ENCODE measurements around the gene TMEFF2.

The TMEFF2 gene

DNA sequence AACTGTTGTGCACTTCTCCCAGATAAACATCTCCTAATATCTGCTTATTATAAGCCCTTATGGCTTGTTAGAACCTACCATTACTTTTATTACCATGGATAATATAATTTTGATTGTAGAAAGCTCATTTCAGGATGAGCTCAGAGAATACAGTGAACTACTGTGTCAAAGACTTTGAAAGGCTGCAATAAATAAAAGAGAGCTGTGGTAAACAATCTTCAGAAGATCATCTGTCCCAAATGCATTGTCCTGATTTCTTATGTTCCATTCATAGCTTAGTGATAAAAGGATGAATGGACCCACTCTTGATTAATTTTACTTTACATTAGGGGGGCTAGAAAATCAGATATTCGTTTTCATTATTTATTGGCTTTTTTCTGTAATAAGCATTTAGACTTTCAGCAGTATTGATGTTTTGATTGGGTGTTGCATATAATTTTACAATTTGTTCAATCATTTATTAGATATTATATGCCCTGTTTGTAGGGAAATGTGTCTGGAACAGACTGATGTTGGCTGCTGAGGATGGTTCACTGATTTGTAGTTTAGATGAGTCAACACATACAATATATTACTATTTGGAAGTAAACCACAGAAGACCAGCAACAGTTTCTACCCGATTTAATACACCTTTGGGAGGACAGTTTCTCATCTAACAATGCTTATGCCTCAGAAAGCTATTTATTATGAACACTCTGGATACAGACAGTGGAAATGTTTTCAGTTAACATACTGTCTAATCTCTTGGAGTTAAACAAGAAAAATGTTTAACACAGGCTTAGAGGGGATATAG, 147.2 kb downstream of the TMEFF2 start:
- H3K36me3 ChIP-seq (ENCODE audit: control insufficient read depth, insufficient read depth, low read length): no peaks in the 10 kb centered on the region
- no peaks in the 10 kb centered on the region for H3K9me3 ChIP-seq (ENCODE audit: control insufficient read depth, low read length)
- H3K4me1 ChIP-seq (ENCODE audit: control insufficient read depth, insufficient read depth, low read length): no peaks in the 10 kb centered on the region
- H3K27ac ChIP-seq (ENCODE audit: insufficient read depth, low read depth, low read length, poor library complexity, severe bottlenecking): no peak overlapping the region
- 86 to 100% methylated on average over 1 to 2 of the region's 2 CpGs for WGBS, 2 experiments
- H3K4me3 ChIP-seq (ENCODE audit: insufficient read depth, low read depth, low read length): no peak overlapping the region
- no peaks in the 10 kb centered on the region for H3K27me3 ChIP-seq (ENCODE audit: control insufficient read depth, insufficient read depth, low read length, poor library complexity, severe bottlenecking)

DNA sequence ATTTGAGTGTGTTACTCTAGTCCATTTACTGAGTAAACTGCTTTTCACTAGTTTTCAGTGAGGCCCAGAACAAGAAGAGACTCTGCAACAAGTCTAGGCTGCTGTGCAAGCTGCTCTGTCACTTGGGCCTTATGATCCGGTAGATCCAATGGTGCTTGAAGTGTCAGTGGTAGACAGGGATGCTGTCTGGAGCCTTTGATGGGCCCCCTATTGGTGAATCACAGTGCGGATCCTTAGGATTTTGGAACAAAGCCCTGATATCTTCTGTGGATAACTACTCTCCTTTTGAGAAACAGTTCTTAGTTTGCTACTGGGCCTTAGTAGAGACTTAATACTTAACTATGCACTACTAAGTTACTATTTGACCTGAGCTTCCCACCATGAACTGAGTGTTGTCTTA, 150.2 kb downstream of the TMEFF2 start:
- no peaks in the 10 kb centered on the region for H3K4me1 ChIP-seq (ENCODE audit: control insufficient read depth, insufficient read depth, low read length)
- no peak overlapping the region for H3K27ac ChIP-seq (ENCODE audit: insufficient read depth, low read depth, low read length, poor library complexity, severe bottlenecking)
- H3K27me3 ChIP-seq (ENCODE audit: control insufficient read depth, insufficient read depth, low read length, poor library complexity, severe bottlenecking): no peaks in the 10 kb centered on the region
- WGBS, 2 experiments: 89 to 92% methylated on average over 2 of the region's 2 CpGs
- no peaks in the 10 kb centered on the region for H3K9me3 ChIP-seq (ENCODE audit: control insufficient read depth, low read length)
- H3K36me3 ChIP-seq (ENCODE audit: control insufficient read depth, insufficient read depth, low read length): no peaks in the 10 kb centered on the region
- H3K4me3 ChIP-seq (ENCODE audit: insufficient read depth, low read depth, low read length): no peak overlapping the region

DNA sequence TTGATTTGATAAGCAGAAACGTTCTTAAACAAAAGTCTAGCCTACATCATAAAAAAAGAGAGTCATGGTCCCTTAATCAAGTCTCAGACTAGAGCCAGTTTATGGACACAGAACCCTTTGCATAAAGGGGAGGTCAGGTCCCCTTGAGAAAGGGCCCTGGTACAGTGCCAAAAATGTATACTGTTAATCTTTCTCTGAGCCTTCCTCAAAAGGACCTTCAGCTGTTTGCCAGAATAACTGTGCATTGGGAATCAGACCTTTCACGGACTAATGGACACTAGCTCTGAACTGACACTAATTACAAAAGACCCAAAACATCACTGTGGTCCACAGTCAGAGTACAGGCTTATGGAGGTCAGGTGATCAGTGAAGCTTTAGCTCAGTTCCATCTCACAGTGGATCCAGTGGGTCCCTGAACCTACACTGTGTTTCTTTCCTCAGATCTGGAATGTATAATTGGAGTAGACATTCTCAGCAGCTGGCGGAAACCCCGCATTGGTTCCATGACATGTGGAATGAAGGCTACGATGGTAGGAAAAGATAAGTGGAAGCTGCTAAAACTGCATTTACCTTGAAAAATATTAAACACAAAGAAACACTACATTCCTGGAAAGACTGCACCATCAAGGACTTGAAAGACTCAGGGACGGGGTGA, 151.4 kb downstream of the TMEFF2 start:
- Histone ChIP-seq H3K9me3 (ENCODE audit: control insufficient read depth, low read length) (no peaks in the 10 kb centered on the region), H3K4me3 (ENCODE audit: insufficient read depth, low read depth, low read length) (no peak overlapping the region), H3K36me3 (ENCODE audit: control insufficient read depth, insufficient read depth, low read length) (no peaks in the 10 kb centered on the region), H3K27me3 (ENCODE audit: control insufficient read depth, insufficient read depth, low read length, poor library complexity, severe bottlenecking) (no peaks in the 10 kb centered on the region), H3K27ac (ENCODE audit: insufficient read depth, low read depth, low read length, poor library complexity, severe bottlenecking) (no peak overlapping the region), H3K4me1 (ENCODE audit: control insufficient read depth, insufficient read depth, low read length) (no peaks in the 10 kb centered on the region)
- WGBS, 2 experiments: 93 to 94% methylated on average over 5 to 6 of the region's 6 CpGs

DNA sequence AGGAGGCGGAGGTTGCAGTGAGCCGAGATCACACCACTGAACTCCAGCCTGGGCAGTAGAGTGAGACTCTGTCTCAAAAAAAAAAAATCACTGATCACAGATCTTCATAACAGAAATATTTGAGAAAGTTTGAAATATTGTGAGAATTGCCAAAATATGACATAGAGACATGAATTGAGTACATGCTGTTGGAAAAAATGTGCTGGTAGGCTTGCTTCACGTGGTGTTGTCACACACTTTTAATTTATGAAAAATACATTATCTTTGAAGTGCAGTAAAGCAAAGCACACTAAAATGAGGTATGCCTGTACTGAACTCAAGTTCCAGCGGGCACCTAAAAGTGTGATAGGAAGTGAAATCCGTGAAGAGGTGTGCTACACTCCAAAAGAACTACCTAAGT, 152.6 kb downstream of the TMEFF2 start:
- Histone ChIP-seq H3K27me3 (ENCODE audit: control insufficient read depth, insufficient read depth, low read length, poor library complexity, severe bottlenecking) (no peaks in the 10 kb centered on the region), H3K4me3 (ENCODE audit: insufficient read depth, low read depth, low read length) (no peak overlapping the region), H3K36me3 (ENCODE audit: control insufficient read depth, insufficient read depth, low read length) (no peaks in the 10 kb centered on the region), H3K4me1 (ENCODE audit: control insufficient read depth, insufficient read depth, low read length) (no peaks in the 10 kb centered on the region), H3K27ac (ENCODE audit: insufficient read depth, low read depth, low read length, poor library complexity, severe bottlenecking) (no peak overlapping the region), H3K9me3 (ENCODE audit: control insufficient read depth, low read length) (no peaks in the 10 kb centered on the region)
- 90 to 95% methylated on average over 4 to 5 of the region's 5 CpGs for WGBS, 2 experiments

DNA sequence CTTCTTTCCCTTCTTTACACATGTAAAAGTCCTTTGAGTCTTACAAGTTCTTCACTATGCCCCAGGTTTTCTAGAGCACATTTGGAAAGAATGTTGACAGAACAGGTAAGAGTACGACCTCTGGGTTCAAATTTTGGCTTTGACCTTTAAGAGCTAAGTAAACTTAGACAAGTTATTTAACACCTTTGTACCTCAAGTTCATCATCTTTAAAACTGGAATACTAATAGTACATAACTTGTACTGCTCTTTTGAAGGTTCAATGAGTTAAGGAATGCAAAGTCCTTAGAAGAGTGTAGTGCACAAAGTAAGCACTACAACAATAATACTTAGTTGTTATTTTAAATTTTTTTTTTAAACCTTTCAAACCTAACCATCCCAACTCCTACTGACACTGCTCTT, 156.6 kb downstream of the TMEFF2 start:
- WGBS, 2 experiments: 67 to 100% methylated on average over 1 of the region's 1 CpG
- Histone ChIP-seq H3K36me3 (ENCODE audit: control insufficient read depth, insufficient read depth, low read length) (no peaks in the 10 kb centered on the region), H3K4me3 (ENCODE audit: insufficient read depth, low read depth, low read length) (no peak overlapping the region), H3K4me1 (ENCODE audit: control insufficient read depth, insufficient read depth, low read length) (no peaks in the 10 kb centered on the region), H3K27ac (ENCODE audit: insufficient read depth, low read depth, low read length, poor library complexity, severe bottlenecking) (no peak overlapping the region), H3K9me3 (ENCODE audit: control insufficient read depth, low read length) (no peaks in the 10 kb centered on the region), H3K27me3 (ENCODE audit: control insufficient read depth, insufficient read depth, low read length, poor library complexity, severe bottlenecking) (no peaks in the 10 kb centered on the region)

DNA sequence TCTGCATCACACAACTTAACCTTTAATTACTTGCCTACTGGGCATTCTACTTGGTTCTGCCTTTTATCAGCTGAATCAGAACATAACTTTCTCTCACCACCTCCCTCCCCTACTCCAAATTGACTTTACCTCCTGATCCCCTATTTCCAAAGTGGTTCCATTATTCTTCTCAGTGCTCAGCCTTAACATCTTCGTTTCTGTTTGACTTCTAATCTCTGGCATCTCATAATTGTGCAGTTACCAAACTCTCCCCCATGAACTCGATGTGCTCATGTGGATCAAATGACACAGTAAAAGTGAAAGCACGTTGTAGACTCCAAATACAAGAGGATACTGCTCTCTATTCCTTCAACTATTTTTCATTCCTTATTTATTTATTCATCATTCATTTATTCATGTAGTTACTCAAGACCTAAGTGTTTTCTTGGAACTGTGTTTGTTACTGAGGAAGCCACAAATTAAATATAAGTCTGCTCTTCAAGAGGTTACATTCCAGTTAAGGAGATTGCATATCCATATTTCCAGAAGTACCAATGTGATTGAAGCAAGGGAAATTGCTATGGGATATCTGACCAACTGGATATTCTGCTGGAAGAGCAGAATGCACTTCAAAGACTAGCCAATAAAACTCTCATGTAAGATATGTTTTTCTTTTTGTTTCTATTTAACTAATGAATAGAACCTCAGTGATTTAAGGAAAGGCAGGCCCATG, 158.8 kb downstream of the TMEFF2 start:
- no peaks in the 10 kb centered on the region for H3K27me3 ChIP-seq (ENCODE audit: control insufficient read depth, insufficient read depth, low read length, poor library complexity, severe bottlenecking)
- H3K4me3 ChIP-seq (ENCODE audit: insufficient read depth, low read depth, low read length): no peak overlapping the region
- H3K9me3 ChIP-seq (ENCODE audit: control insufficient read depth, low read length): no peaks in the 10 kb centered on the region
- no peak overlapping the region for H3K27ac ChIP-seq (ENCODE audit: insufficient read depth, low read depth, low read length, poor library complexity, severe bottlenecking)
- WGBS, 2 experiments: 90 to 92% methylated on average over 3 of the region's 3 CpGs
- H3K36me3 ChIP-seq (ENCODE audit: control insufficient read depth, insufficient read depth, low read length): no peaks in the 10 kb centered on the region
- no peaks in the 10 kb centered on the region for H3K4me1 ChIP-seq (ENCODE audit: control insufficient read depth, insufficient read depth, low read length)

DNA sequence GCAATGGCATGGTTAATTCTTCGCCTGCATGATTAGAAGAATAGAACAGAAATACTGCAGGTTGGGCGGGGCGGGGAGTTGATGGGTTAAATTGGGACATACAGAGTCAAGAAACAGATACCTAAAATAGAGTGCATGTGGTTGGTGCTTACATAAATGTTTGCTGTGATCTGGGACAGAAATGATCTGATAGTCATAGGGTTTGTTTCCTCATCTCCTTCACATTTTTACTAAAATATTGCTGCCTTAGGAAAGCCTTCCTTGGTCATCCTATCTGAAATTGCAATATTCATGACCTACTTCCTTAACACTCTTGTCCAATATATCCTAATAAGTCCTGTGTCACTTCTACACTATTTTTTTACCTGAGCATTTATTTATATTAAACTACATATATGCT, 163.9 kb downstream of the TMEFF2 start:
- H3K27me3 ChIP-seq (ENCODE audit: control insufficient read depth, insufficient read depth, low read length, poor library complexity, severe bottlenecking): no peaks in the 10 kb centered on the region
- H3K36me3 ChIP-seq (ENCODE audit: control insufficient read depth, insufficient read depth, low read length): no peaks in the 10 kb centered on the region
- no peak overlapping the region for H3K27ac ChIP-seq (ENCODE audit: insufficient read depth, low read depth, low read length, poor library complexity, severe bottlenecking)
- H3K9me3 ChIP-seq (ENCODE audit: control insufficient read depth, low read length): no peaks in the 10 kb centered on the region
- no peak overlapping the region for H3K4me3 ChIP-seq (ENCODE audit: insufficient read depth, low read depth, low read length)
- whole genome bisulfite sequencing, 2 experiments: 93 to 97% methylated on average over 3 of the region's 3 CpGs
- no peaks in the 10 kb centered on the region for H3K4me1 ChIP-seq (ENCODE audit: control insufficient read depth, insufficient read depth, low read length)

DNA sequence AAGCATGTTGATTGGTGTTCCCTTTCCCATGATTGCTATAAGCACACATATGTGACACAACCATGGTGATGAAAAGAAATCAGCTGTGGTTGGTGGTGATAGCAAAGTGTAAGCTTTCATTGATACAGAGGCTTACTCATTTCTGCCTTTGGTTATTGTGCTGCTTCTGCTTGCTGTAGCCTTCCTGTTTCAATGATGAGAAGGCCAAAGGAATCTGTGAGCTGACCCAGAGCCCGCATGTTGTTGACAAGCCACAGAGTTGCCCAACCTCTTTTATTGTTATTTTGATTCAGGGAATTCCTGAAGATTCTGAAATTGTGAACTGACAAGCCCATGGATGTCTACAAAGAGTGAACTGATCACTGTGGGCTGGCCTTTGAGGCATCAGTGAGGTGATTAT, 164.4 kb downstream of the TMEFF2 start:
- WGBS, 2 experiments: 65 to 80% methylated on average over 1 of the region's 1 CpG
- Histone ChIP-seq H3K27me3 (ENCODE audit: control insufficient read depth, insufficient read depth, low read length, poor library complexity, severe bottlenecking) (no peaks in the 10 kb centered on the region), H3K4me3 (ENCODE audit: insufficient read depth, low read depth, low read length) (no peak overlapping the region), H3K36me3 (ENCODE audit: control insufficient read depth, insufficient read depth, low read length) (no peaks in the 10 kb centered on the region), H3K4me1 (ENCODE audit: control insufficient read depth, insufficient read depth, low read length) (no peaks in the 10 kb centered on the region), H3K9me3 (ENCODE audit: control insufficient read depth, low read length) (no peaks in the 10 kb centered on the region), H3K27ac (ENCODE audit: insufficient read depth, low read depth, low read length, poor library complexity, severe bottlenecking) (no peak overlapping the region)

DNA sequence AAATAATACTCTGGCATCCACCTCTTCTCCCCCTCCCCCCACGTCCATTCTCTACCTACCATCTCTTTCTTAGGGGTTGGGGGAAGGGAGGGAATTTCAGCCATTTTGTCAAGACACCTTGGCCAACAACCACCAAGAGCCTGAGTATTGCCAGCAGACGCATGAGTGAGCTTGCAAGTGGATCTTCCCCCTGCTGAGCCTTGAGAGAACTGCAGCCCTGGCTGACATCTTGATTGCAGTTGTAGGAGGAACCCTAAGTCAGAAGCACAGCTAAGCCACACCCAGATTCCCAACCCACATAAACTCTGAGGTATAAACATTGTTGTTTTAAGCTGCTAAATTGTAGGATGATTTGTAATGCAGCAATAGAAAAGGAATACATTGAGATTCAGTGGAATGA, 165.6 kb downstream of the TMEFF2 start:
- H3K9me3 ChIP-seq (ENCODE audit: control insufficient read depth, low read length): no peaks in the 10 kb centered on the region
- H3K27ac ChIP-seq (ENCODE audit: insufficient read depth, low read depth, low read length, poor library complexity, severe bottlenecking): no peak overlapping the region
- H3K36me3 ChIP-seq (ENCODE audit: control insufficient read depth, insufficient read depth, low read length): no peaks in the 10 kb centered on the region
- H3K4me1 ChIP-seq (ENCODE audit: control insufficient read depth, insufficient read depth, low read length): no peaks in the 10 kb centered on the region
- 68 to 81% methylated on average over 1 of the region's 2 CpGs for WGBS, 2 experiments
- no peak overlapping the region for H3K4me3 ChIP-seq (ENCODE audit: insufficient read depth, low read depth, low read length)
- no peaks in the 10 kb centered on the region for H3K27me3 ChIP-seq (ENCODE audit: control insufficient read depth, insufficient read depth, low read length, poor library complexity, severe bottlenecking)

DNA sequence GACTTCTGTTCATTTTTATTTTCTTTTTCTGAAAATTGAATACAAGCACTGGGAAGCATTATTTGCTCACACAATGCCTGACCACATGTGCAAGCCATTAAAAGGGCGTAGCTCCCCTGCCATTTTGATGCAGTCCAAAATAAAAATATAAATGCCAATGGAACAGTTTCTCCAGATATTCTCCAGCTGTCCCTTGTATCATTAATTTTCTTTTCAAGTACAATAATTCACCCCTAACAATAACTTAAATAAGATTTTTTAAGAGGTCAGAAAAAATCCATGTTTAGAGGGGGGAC, 168.0 kb downstream of the TMEFF2 start:
- H3K4me3 ChIP-seq (ENCODE audit: insufficient read depth, low read depth, low read length): no peak overlapping the region
- H3K4me1 ChIP-seq (ENCODE audit: control insufficient read depth, insufficient read depth, low read length): no peaks in the 10 kb centered on the region
- 86 to 95% methylated on average over 1 of the region's 1 CpG for WGBS, 2 experiments
- H3K27me3 ChIP-seq (ENCODE audit: control insufficient read depth, insufficient read depth, low read length, poor library complexity, severe bottlenecking): no peaks in the 10 kb centered on the region
- no peaks in the 10 kb centered on the region for H3K36me3 ChIP-seq (ENCODE audit: control insufficient read depth, insufficient read depth, low read length)
- no peak overlapping the region for H3K27ac ChIP-seq (ENCODE audit: insufficient read depth, low read depth, low read length, poor library complexity, severe bottlenecking)
- no peaks in the 10 kb centered on the region for H3K9me3 ChIP-seq (ENCODE audit: control insufficient read depth, low read length)

All from ectodermal cell (in vitro differentiated cells).